Muscle of leg (tissue), 11 donors: ENCODE results near the gene NUDT14. TPM values are rescaled to one million over a fixed set of nuclear protein-coding genes. Genes with fewer than 3 reads are reported as not detected.

ENCODE experiments used
- DNase-seq: peaks from one replicate; pipeline ENCODE4 v3.0.0; 2013
- H3K27ac ChIP-seq: one replicate; pipeline ENCODE4 v1.5.1; 2013; ENCODE audit warnings: mild to moderate bottlenecking, low read length, control low read depth
- H3K27me3 ChIP-seq: one replicate; pipeline ENCODE4 v1.6.1; 2013; ENCODE audit warnings: low read length; ENCODE audit not compliant: control insufficient read depth, insufficient read depth
- H3K36me3 ChIP-seq: one replicate; pipeline ENCODE4 v1.6.1; 2013; ENCODE audit warnings: low read length; ENCODE audit not compliant: control insufficient read depth, insufficient read depth
- H3K4me1 ChIP-seq: one replicate; pipeline ENCODE4 v1.6.1; 2013; ENCODE audit warnings: low read length; ENCODE audit not compliant: control insufficient read depth, insufficient read depth
- H3K4me3 ChIP-seq: one replicate; pipeline ENCODE4 v1.5.1; 2013; ENCODE audit warnings: low read length, control low read depth
- H3K9me3 ChIP-seq: replicated peaks from 2 replicates; pipeline ENCODE4 v1.6.1; 2013; ENCODE audit warnings: low read depth, low read length; ENCODE audit not compliant: control insufficient read depth
- WGBS: methylation state at CpG from one replicate; pipeline ENCODE4 v1.1.5; 2013; ENCODE audit warnings: missing lambda C conversion rate; ENCODE audit not compliant: insufficient coverage; 5-methylcytosine and 5-hydroxymethylcytosine counted together
- polyA plus RNA-seq, 8 donors: library from polyadenylated mRNA; unstranded; fragments of 120-200 nt; gene quantifications; one replicate each; pipeline versions ENCODE4 v1.2.1 to v1.2.3, GENCODE V29; 2013; ENCODE audit warnings: inconsistent platforms in 1 of 8, low replicate concordance in 1 of 8; ENCODE audit not compliant: insufficient read length in 8 of 8, insufficient read depth in 1 of 8
- total RNA-seq: library from RNA; stranded (reverse); fragments of 120-200 nt; gene quantifications from one replicate; pipeline ENCODE4 v1.2.4, GENCODE V29; 2013

NUDT14 gene
- total and polyA plus RNA-seq, 9 donors, result 10.5 to 22.8 (median 16.1) TPM

- Histone ChIP-seq H3K36me3 (no peaks in the 10 kb centered on the region), H3K27me3 (peaks cover 5% of the 10 kb centered on the region), H3K4me3 (no peak overlapping the region), H3K27ac (no peak overlapping the region), H3K9me3 (no peaks in the 10 kb centered on the region), H3K4me1 (no peaks in the 10 kb centered on the region)
- DNase-seq, result no peak
- no CpG with 5 or more reads among the region's 4 CpGs for WGBS
Observed at GRCh38 chr14:105132921-105133654, 48.0 kb downstream of the NUDT14 start.

DNA sequence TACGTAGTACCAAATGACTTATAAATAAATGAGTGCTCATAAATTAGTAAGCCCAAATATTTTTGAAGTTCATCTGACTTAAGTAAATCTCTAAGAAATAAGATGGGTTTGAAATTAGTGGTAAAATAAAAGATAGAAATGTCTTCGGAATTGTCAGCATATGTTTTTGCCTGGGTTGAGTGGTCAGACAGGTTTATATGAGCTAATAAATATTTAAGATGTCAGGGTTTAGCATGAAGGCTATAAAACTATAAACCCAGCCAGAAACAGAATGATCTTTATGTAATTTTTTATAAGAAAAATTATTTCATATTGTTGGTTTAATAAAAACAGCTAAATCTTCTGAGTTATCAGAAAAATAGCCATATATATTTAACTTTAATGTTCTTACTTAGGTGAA lies 49.9 kb downstream of the NUDT14 start:
- no peak overlapping the region for H3K27ac ChIP-seq
- no CpG with 5 or more reads among the region's 2 CpGs for WGBS
- DNase-seq, result no peak
- H3K9me3 ChIP-seq, result no peaks in the 10 kb centered on the region
- H3K36me3 ChIP-seq, result no peaks in the 10 kb centered on the region
- peaks cover 11% of the 10 kb centered on the region for H3K27me3 ChIP-seq
- H3K4me1 ChIP-seq, result peaks cover 3% of the 10 kb centered on the region
- no peak overlapping the region for H3K4me3 ChIP-seq

GRCh38 chr14:105128059-105128458 lies 53.1 kb downstream of the NUDT14 start:
- Histone ChIP-seq H3K9me3 (no peaks in the 10 kb centered on the region), H3K36me3 (no peaks in the 10 kb centered on the region), H3K27me3 (peaks cover 9% of the 10 kb centered on the region), H3K4me1 (peaks cover 10% of the 10 kb centered on the region), H3K27ac (no peak overlapping the region), H3K4me3 (no peak overlapping the region)
- DNase-seq, result no peak
- 18% methylated on average over 1 of the region's 5 CpGs for WGBS

- DNase-seq, result peak; percentile 62
- Histone ChIP-seq H3K27ac (no peak overlapping the region), H3K9me3 (peaks cover 4% of the 10 kb centered on the region), H3K36me3 (no peaks in the 10 kb centered on the region), H3K4me1 (peaks cover 10% of the 10 kb centered on the region), H3K27me3 (peaks cover 9% of the 10 kb centered on the region), H3K4me3 (no peak overlapping the region)
- WGBS, result 21% methylated on average over 6 of the region's 9 CpGs
Observed at GRCh38 chr14:105126981-105127329, 54.2 kb downstream of the NUDT14 start.

DNA sequence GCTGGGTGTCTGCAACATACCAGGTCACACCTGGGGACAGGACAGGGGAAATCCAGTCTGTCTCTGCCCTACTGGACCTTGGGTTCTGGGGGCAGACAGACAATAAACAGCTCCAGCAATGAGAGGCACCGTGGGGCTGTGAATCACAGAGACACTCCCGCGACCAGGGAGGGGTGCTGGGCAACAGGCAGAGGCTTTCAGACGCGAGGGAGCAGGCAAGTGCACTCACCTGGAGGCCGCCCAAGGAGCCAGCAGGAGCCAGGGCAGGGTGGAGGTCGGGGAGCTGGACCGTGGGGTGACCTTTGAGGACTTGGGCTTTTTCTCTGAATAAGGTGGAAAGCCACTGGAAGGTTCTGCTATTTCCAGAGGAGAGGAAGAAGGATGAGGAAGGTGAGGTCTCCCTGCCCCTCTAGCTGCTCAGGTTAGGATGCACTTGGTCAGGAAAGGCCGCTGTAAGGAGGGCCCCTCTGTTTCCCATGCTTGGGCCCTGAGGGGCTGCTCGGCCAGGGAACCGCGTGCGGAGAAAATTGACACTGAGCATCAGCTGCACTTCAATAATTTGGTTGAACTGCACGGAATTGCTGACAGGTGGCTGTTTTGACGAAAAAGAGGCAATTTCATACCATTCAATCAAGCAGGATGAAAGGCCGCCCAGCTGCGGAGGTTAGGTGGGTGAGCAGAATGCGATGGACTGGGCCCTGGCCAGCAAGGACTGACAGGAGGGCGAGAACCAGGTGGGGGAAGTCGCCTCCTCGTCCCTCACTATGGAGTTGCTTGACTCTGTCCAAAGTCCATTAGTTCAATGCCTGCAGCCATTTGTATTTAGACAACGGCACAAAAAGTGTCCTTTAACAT lies 54.8 kb downstream of the NUDT14 start:
- no peaks in the 10 kb centered on the region for H3K36me3 ChIP-seq
- H3K27me3 ChIP-seq, result peaks cover 14% of the 10 kb centered on the region
- peaks cover 10% of the 10 kb centered on the region for H3K9me3 ChIP-seq
- H3K4me3 ChIP-seq, result no peak overlapping the region
- peaks cover 10% of the 10 kb centered on the region for H3K4me1 ChIP-seq
- no peak overlapping the region for H3K27ac ChIP-seq
- 50% methylated on average over 18 of the region's 22 CpGs for WGBS
- no peak for DNase-seq

GRCh38 chr14:105124823-105125222 lies 56.3 kb downstream of the NUDT14 start:
- Histone ChIP-seq H3K27ac (no peak overlapping the region), H3K27me3 (peaks cover 15% of the 10 kb centered on the region), H3K9me3 (peaks cover 12% of the 10 kb centered on the region), H3K4me3 (no peak overlapping the region), H3K4me1 (peaks cover 10% of the 10 kb centered on the region), H3K36me3 (no peaks in the 10 kb centered on the region)
- DNase-seq, result no peak
- WGBS, result 23% methylated on average over 5 of the region's 5 CpGs

DNA sequence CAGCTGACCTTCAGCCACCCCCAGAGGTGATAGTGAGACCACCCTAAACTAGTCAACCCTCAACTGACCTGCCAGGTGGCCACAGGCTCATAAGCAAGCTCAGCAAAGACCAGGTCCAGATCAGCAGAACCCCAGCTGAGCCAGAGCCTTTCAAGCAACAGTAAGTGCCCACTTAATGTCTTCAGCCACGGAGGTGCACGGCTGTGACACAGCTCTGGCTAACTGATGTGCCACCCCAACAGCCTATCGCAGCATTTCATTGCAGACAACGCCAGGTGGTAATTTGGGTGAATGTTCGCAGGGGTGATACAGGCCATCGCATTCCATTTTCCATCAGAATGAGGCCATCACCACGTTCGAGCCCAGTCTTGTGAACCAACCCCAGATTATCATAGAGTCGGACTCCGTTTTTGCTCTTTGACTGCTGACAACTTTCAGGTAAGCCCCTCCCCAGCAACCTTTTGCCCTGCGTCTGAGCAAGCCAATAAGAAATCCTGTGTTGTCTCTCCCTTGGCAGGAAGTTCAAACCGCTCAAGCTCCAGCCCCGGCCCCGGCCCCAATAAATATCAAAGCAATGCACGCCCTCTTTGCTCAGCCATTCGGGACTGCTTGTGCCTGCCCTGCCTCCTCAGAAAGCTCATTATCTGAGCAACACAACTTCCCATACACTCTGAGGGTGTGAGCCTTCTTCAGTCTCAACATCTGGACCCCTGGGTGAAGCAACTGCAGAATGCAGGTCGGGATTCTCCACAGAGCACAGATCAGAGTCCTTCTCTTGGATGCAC lies 56.9 kb downstream of the NUDT14 start:
- Histone ChIP-seq H3K9me3 (peaks cover 12% of the 10 kb centered on the region), H3K4me1 (peaks cover 13% of the 10 kb centered on the region), H3K27ac (no peak overlapping the region), H3K4me3 (no peak overlapping the region), H3K36me3 (no peaks in the 10 kb centered on the region), H3K27me3 (peaks cover 14% of the 10 kb centered on the region)
- WGBS, result 48% methylated on average over 17 of the region's 17 CpGs
- DNase-seq, result no peak

- Histone ChIP-seq H3K27me3 (peaks cover 14% of the 10 kb centered on the region), H3K4me1 (peaks cover 15% of the 10 kb centered on the region), H3K27ac (no peak overlapping the region), H3K9me3 (peaks cover 12% of the 10 kb centered on the region), H3K36me3 (no peaks in the 10 kb centered on the region), H3K4me3 (no peak overlapping the region)
- WGBS, result 92% methylated on average over 2 of the region's 5 CpGs
- DNase-seq, result no peak
Observed at GRCh38 chr14:105123064-105123665, 57.9 kb downstream of the NUDT14 start.
